ENCODE measurements around the gene ST8SIA2.

Gene ST8SIA2, protein sequence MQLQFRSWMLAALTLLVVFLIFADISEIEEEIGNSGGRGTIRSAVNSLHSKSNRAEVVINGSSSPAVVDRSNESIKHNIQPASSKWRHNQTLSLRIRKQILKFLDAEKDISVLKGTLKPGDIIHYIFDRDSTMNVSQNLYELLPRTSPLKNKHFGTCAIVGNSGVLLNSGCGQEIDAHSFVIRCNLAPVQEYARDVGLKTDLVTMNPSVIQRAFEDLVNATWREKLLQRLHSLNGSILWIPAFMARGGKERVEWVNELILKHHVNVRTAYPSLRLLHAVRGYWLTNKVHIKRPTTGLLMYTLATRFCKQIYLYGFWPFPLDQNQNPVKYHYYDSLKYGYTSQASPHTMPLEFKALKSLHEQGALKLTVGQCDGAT

DNA sequence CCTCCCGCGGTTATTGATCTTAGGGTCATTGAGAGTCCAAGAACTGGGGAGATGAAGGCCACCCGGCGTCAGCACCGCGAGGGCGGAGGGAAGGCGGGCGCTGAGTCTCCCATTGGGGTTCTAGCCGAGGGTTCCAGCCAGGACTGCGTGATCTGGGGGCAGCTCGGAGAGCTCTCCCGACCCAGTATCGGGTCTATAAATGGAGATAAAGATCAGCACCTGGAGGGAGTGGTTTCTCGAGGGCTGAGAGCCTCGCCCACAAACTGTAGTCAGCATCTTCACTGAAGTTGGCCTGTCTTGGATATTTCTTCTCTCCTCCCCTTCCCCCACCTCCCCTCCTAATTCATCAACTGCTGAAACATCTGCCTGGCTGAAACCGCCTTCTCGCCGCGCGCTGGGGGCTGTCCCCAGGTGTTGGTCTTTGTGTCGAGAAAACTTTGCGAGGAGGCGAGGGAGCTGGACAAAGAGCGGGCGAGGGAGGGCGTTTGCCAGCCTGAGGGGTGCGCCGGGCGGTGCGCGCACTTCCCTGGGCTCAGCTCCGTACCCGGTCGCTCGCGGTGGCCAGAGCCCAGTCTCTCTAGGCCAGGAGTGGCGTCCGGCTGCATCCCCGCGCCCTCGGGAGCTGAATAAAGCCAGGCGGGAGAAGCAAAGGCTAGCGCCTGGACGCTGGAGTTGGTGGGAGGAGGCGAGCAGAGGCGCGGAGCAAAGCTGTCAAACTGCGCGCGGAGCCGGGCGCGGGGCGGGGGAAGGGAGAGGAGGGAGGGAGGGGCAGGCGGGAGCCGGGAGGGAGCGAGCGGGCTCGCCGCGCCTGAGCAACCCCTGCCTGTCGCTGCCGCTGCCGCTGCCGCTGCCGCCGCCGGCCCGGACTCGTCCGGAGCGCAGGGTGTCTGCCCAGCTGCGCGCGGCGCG, at the start of gene ST8SIA2:
ST8SIA2 (plus strand) TSS at position 811 of the 909 bp plus-strand sequence. CDS start 184 bp downstream, outside the sequence.
- DNase-seq, result peak; percentile 58

DNA sequence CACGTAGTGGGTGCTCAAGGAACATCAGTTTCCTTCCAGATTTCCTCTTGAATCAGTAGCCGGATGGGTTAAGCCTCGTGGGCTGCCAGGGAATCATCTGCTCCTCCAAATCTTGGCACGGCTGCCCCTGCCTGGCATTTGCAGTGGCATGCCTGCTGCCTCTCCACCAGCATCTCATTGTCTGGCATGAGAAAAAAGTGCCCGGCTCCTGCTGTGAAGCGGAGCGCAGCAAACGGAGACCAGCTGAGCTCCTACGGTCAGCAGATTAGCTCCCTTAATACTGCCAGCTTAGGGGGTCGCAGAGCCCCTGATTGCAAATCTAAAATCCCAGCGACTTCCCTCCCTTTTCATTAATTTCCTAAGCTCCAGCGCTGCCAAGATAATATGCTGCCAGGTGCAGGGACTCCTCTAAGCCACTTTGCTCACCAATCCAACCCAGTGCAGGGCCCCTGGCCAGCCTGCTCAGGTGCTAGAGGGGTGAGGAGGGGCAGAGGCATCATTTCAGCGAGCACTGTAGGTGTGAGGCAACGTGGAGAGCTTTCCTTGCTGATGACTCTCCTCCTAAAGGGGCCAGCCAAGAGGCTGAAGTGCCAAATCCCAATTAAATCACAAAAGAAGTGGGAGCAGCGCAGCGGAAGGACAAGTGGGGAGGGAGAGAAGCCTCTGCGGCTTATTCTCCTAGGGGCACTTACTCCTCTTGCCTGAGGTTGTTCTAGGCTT, 49.6 kb upstream of the ST8SIA2 start:
- DNase-seq, result no peak

DNA sequence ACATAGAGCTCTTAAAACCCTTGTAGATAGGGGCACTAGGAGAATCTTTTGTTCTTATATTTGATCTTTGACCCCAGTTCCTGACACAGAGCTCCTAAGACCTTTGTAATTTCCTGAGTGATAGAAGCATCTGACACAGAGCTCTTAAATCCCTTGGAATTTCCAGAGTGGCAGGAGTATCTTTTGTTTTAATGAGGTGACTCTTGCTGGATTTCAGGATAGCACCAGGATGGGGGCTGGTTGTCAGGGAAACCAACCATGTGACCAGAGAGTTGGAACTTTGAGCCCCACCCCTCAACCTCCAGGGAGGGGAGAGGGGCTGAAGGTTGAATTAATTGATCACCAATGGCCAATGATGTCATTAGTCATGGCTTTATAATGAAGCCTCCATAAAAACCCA, 47.6 kb upstream of the ST8SIA2 start:
- no peak for DNase-seq

DNA sequence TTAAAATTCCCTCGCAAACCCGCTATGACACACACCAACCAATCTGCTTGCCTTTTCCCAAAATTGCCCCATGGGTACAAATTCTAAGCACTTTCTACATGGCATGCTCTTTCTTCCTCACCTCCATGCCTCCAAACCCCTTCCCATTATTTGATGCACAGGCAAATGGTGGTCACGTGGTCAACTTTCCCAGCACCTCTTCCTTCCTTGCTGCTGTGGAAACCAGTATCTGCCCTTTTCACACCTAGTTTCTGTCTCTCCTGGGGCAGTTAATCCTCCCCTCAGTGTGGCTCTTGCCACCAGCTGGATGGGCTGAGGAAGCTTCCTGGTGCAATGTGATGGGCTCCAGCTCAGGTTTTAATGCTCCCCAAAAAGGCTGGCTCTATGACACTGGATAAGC, 38.4 kb upstream of the ST8SIA2 start:
- no peak for DNase-seq

DNA sequence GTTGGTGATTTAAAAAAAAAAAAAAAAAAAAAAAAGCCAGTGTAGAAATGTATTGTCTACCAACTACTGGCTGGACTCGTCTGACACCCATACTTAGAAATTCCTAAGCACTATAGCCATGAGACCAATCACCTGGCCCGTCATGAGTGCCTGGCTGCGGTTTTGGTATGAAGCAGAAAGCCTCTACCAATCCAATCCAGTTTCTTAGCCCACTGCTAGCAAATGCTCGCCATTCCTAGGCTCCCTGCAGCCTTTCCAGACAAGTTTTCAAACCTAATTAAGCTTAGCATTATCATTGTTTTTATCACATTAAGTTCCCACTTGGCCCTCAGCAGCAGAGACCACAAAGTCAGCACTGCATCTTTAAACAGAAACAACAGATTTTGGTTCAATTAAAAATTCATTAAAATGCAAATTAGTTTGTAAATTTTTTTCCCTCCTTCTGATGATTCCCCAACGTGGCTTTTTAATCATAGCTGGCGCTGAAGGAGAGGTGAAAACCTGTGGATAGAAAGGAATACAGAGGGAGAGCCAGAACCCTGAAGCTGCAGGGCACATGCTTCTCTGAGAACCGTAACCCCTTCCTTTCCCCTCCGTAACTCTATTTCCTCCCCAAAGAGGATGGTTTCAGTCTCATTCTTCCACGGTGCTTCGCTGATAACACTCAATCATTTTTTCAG, 32.2 kb upstream of the ST8SIA2 start:
- DNase-seq, result no peak

DNA sequence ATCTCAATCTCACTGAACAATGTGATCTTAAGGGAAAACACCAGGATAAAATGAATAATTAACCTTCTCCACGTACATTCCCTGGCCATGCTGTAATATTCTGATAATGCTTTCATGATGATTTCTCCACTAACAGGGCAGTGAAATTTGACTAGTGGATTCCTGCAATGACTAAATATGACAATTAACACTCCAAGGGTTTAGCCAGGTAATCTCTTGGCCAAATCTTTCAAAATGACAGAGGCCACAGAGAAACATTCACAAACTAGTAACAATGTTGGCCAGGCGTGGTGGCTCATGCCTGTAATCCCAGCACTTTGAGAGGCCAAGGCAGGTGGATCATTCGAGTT, 31.7 kb upstream of the ST8SIA2 start:
- DNase-seq, result no peak

DNA sequence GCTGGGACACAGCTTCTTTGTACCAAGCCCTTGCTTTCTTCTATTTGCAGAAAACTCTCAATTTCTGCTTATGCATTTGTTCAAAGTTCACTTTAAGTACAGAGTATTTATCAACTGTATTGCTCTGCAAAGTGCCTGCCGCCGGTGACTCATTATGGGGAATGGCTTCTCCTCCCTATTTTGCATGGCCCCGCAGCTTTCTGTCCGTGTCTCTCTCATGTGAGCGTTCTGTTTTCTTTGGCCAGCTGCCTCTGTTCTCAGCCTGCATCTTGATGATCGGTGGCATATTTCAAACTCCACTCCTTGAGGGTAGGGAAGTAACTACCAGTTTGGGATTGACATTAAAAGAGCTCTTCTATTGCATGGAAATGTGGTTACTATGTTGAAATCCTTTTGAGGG, 28.6 kb upstream of the ST8SIA2 start:
- no peak for DNase-seq

DNA sequence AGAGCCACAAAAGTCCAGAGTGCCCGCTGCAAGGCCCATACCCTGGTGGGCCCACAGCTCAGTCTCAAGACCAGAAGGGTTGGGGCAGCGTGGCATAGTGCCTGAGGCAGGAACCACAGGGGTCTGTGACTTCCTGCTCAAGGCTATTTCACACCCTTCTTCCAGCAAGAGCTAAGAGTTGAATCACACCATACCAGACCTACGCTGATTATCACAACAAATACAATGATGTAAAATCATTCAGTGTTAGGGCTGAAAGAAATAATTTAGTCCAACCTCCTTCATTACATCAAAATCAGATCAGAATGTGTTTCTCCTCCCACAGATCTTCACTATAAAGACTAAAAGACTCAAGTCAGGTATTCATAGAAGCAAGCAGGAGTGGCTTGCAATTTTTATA, 27.8 kb upstream of the ST8SIA2 start:
- DNase-seq, result no peak

DNA sequence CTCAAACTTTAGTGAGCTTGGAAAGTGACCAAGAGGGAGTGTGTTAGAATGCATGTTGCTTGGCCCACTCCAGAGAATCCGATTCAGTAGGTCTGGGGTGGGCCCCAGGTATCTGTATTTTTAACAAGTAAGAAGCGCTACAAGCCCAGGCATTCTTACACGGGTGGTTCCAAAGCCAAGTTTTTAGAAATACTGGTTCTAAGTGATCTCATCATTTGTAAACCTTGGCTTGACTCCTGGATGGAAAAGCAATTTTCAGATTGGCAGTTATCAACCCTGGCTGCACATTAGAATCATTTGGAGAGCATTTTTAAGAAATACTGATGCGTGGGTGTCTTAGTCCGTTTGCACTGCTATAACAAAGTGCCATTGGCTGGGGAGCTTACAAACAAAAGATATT, 27.3 kb upstream of the ST8SIA2 start:
- no peak for DNase-seq

DNA sequence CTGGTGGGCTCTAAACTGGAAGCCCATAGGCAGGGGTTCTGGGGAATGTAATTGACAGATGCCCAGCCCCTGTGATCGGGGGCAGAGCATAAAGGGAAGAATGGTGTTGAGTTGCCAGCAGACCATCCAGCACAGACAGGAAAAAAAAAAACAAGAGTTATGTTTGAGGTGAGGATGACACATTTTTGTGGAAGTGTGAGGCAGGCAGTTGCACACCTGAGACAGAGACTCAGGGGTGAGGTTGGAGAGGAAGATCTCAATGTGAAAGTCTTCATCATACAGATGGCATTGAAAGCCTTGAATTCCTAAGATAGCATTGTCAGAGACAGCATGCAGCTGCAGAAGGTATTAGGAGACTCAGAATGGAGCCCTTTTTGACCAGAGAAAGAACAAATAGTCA, 18.6 kb upstream of the ST8SIA2 start:
- DNase-seq, result no peak

DNA sequence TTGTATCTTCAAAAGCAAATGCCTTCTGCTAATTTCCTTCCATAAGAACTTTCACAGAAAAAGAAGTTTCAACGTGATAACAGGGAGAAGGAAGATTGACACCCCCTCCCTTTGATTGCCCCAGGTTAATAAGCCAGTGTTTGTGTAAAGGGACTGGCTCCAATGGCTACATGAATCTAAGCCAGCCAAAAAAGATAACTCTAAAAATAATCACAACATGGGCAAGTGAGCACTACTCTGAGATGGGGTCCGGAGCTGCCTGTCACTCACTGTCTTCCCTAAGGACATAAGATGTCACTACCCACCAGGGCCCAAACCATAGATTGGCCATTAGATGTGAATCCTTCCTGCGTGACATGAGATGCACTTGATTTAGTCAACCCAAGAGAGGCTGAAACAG, 17.6 kb upstream of the ST8SIA2 start:
- no peak for DNase-seq

DNA sequence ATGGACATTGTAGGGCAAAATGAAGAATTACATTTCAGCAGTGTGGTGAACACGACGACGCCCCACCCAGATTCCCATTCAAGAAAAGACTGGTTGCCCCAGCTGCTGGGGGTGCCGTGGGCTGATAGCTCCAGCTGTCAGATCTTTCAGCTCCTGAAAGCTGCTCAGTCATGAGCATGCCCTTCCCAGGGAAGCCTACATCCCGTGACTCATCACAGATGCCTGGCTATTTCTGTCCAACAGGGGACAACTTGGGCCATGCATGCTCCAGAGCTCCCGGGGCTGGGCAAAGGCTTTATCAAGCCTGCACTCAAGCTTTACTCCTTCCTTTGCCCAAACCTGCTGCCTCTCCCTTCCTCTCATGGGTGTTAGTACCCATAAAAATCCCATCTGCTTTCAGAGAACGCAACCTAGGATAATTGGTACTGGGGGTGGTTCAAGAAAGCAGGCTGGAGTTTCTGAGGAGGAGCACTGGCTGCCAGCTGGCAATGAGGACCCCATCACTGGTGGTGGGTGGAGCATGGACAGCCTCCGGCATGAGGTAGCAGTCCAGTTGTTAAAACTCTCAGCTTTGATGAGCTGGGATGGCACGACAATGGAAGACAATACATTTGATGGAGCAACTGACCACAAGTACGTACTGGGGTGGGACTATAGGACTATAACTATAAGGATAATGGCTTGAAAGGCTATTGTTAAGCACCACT, 16.4 kb upstream of the ST8SIA2 start:
- peak; percentile 10 for DNase-seq

DNA sequence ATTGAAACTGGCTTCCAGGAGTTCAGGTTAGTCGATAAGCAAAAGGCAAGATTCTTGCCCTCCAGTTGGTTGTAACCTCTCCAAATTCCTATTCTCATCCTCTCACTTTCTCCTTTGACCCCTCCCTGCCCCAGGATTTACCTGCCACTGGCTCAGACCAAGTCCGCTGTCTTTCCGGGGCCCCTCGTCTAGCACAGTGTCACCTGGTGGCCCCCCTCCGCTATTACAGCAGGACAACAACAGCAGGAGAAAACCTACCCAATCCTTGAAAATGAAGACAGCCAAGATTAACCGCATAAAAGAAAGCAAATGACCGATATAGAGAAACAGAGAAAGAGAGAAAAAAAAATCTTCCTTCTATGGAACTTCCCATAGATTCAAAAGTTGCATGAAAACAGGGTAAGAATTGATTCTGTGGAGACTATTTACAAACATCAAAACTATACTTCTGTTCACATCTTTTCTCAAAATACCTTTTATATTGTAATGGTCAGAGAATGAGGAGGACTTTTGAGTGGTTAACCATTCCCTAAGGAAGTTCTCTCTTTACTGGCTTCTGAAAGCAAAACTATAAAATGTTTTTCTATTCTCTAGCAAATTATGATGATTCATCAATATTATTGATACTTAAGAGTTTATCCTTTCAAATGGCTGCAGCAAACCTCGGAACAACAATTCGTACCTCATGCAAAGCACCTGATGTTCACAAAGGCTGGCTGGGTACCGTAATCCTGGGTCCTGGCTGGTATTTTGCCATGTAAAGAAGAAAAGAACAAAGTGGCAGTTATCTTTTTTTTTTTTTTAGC, 10.0 kb upstream of the ST8SIA2 start:
- DNase-seq, result peak; percentile 45

DNA sequence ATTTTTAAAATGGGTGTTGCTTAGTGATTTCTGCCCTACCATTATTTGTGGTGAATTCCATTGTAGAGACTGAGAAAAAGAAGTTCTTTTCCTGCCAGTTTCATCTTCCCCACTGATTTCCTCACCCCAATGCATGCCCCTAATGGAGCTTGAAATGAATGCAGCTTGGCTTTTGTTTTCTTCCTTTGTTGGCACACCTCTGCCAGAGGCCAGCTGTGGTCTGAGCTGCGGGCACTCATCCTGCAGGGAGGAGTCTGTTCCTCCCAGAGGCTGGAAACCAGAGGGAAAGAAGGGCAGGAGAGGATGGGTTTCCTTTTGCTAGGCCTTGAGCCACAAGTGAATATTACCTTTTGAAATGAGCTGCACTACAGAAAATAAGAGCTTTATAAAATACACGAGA, 9.3 kb upstream of the ST8SIA2 start:
- no peak for DNase-seq

DNA sequence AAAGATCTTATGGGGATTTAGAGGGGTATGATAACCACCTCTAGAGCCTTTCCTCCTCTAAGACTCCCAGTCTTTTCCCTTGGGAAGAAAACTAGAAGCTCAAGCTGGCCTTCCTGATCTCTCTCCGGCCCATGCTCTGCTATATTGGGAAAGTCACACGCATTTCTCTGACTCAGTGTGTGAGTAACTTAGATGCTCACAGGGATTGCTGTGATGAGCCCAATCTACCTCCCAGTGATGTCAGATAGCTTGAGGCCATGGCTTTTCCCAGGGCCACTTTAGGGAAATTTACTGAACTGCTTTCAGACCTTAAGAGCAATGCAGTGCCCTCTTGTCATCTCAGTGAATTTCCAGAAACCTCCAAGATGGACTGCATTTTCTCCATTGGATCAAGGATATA, 8.6 kb upstream of the ST8SIA2 start:
- DNase-seq, result no peak

DNA sequence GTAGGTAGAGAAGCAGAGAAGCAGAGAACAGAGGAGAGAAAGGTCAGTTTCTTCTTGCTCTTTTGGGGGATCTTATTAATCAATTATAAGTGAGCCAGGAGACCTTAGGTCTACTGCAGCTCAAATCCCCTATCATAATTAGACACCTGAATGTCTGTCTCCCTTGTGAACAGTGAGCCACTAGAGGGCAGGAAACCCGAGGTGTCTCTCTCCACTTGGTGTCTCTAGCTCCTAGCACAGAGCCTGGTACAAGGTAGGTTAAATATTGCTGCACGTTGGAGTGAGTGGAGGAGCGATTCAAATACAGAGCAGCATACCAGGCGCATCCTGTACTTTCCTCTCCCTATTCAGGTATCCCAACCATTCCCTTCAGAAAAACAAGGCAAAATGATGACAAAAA, 2.0 kb upstream of the ST8SIA2 start:
- peak; percentile 68 for DNase-seq

DNA sequence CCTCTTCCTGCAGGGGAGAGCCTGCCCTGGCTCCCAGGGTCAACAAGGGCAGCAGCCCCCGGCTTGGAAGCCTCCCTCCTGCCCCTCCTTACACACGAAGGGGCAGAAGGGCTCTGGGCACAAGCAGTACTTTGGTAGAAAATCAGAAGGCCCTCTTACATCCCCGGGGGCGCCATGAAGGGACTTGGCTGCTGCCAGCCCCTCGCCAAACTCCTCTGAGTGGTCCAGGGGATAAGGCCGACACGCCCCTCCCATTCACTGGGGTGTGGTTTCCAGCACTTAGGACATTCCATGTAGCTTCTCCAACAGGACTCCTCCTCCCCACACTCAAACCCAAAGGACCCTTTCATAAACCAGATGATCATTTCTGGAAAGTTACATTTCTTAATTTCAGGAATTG, 1.2 kb upstream of the ST8SIA2 start:
- DNase-seq, result no peak

DNA sequence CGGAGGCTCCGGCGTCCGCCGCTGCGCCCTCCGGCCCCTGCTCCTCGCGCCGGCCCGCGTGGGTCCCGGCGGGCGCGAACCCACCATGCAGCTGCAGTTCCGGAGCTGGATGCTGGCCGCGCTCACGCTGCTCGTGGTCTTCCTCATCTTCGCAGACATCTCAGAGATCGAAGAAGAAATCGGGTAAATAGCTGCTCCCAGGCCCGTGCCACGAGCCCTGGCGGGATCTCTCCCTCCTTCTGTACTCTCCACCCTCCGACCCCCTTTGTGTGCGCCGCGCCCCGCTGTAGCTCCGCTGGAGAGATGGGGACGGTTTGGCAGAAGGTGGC, 263 bp downstream of the ST8SIA2 start:
- DNase-seq, result peak; percentile 13

DNA sequence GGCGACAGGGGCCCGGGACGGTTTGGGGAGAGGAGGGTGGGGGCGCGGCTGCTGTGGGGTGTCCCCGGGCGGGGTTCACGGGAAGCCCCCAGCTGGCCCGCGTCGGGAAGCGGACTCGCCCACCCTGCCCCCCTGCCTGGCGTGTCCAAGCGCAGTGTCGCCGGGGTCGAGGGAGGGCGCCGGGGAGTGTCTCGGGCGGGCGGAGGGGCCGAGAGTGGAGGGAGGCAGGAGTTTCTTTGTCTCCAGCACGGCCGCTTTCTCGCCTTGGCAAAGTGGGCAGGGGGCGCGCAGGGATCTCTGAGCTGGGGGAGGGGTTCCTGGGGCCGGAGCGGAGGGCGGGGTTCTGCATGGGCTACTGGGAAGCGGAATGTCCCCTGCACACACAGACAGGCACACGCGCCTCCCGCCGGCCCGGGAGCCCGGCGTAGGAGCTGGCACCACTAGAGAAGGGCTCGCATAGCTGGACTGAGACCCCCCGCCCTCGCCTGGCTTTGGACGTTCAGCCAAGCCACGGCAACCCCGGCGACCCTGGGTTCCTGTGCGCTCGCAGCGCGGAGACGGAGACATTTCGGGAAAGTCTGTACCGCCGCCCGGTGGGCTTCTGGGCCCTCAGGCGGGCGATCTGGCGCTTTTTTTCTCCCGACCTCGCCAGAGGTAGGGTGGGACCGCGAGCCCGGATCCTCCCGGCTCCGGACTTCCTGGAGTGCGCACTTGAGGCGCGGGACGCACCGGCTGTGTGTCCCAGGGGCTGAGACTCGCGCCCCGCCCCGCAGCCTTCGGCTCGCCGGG, 822 bp downstream of the ST8SIA2 start:
- DNase-seq, result peak; percentile 11

DNA sequence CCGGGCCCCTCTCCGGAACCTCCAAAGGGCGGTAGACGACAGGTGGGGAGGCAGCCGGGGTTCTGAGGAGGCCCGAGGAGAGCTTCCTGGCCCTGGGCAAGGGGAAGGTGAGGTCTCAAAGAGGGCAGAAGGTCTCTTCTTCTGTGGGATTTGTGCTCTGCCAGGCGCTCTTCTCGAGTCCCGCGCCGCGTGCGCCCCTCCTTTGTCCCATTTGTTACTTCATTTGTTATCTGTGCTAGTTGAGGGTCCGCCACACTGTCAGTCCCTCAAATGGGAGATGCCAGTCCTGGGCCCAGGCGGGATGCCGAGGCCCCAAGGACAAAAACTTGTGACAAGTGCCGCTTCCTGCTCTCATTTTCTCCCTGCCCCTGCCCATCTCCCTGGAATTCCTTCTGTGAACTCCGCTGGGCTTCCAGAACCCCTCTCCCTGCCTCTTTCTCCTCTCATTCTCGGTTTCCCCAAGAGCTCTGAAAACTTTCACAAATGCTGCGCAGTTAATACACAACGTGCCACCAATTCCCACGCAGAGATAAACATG, 1.5 kb downstream of the ST8SIA2 start:
- DNase-seq, result no peak

Measured in hematopoietic multipotent progenitor cell treated with erythropoietin and hydrocortisone succinate and interleukin-3 and kit ligand, for 4 days (in vitro differentiated cells).